ENCODE measurements around the gene RCAN2. TPM values are rescaled to one million over a fixed set of nuclear protein-coding genes. Genes with fewer than 3 reads are reported as not detected.

RCAN2 gene
- total and polyA plus RNA-seq, 9 of the 15 experiments (the other 6 are each of a cell fraction or from before 2014, with no cell fraction given), result 0.04 TPM; not detected in 8

GRCh38 chr6:46217671-46218131 is 273.5 kb downstream of the RCAN2 start:
- no peaks in the 10 kb centered on the region for H4K20me1 ChIP-seq (replicated peaks; ENCODE audit: control insufficient read depth, insufficient read depth, low read length)
- H3K4me2 ChIP-seq (ENCODE audit: insufficient read depth, low read length), result no peak overlapping the region
- H3K9ac ChIP-seq (ENCODE audit: insufficient read depth in 1 of 2, low read depth in 2 of 2, low read length in 2 of 2), result no peak overlapping the region
- ATAC-seq (no peak), FAIRE-seq (no peak), DNase-seq (ENCODE audit: extremely low read depth in 1 of 4, low spot score in 3 of 4) (no peak)
- no peaks in the 10 kb centered on the region for H3K4me1 ChIP-seq (replicated peaks in 1 of 2; ENCODE audit: control insufficient read depth in 2 of 2, insufficient read depth in 2 of 2, low read length in 2 of 2)
- no peaks in the 10 kb centered on the region for H3K79me2 ChIP-seq (ENCODE audit: control insufficient read depth, insufficient read depth, low read length)
- H2AFZ ChIP-seq (ENCODE audit: low read depth, low read length), result no peak overlapping the region
- H3K4me3 ChIP-seq, result no peak overlapping the region
- no peaks in the 10 kb centered on the region for H3K9me3 ChIP-seq (replicated peaks; ENCODE audit: control insufficient read depth, insufficient read depth, low read depth, low read length)
- intact Hi-C loops (cut with micrococcal nuclease), result no loop called here
- no peaks in the 10 kb centered on the region for H3K36me3 ChIP-seq (ENCODE audit: control insufficient read depth, insufficient read depth, low read length)
- in situ Hi-C loops (cut with MboI), result no loop called here
- H3K27me3 ChIP-seq (ENCODE audit: control insufficient read depth in 2 of 2, insufficient read depth in 2 of 2, low read length in 2 of 2), result no peaks in the 10 kb centered on the region
- BruUV-seq (replicated peaks), result no TSS peak
- ChIA-PET POLR2A (no interaction called here), CTCF (ENCODE audit: low intra/inter-chr PET ratio) (no interaction called here)
- H3K27ac ChIP-seq (ENCODE audit: extremely low read depth, low read depth, low read length), result no peak overlapping the region
- 0% methylated on average over 5 of the region's 5 CpGs for WGBS (ENCODE audit: insufficient coverage, low coverage, missing lambda C conversion rate)
- TF ChIP-seq CBX8 (IDR thresholded peaks at IDR 0.05; ENCODE audit: borderline replicate concordance, extremely low read depth, low read depth, low read length, poor library complexity, severe bottlenecking) (no peak), THRA (IDR thresholded peaks at IDR 0.05) (no peak), POU5F1 (IDR thresholded peaks at IDR 0.05; ENCODE audit: borderline replicate concordance, low read depth, low read length, partially characterized antibody) (no peak), SPI1 (IDR thresholded peaks at IDR 0.05; ENCODE audit: borderline replicate concordance, low read depth, low read length) (peak; percentile 52; the same call in 1 of the 2 replicates), CBX2 (IDR thresholded peaks at IDR 0.05; ENCODE audit: insufficient read depth, low read length, poor library complexity, severe bottlenecking) (no peak), ZNF75A (CRISPR knock-in tag; IDR thresholded peaks at IDR 0.05) (no peak), CREB1 (IDR thresholded peaks at IDR 0.05) (no peak), CREB1 (CRISPR knock-in tag; IDR thresholded peaks at IDR 0.05) (no peak), CTBP1 (IDR thresholded peaks at IDR 0.05; ENCODE audit: borderline replicate concordance) (no peak)
- H3K9me1 ChIP-seq (ENCODE audit: control insufficient read depth, insufficient read depth, low read length), result no peaks in the 10 kb centered on the region

Measured in K562 (cell line).